HG03342 (cell line): ENCODE results near the gene SMIM41.

ENCODE experiments used
- ATAC-seq: cut with Tn5 transposase; IDR thresholded peaks from one replicate; pipeline ENCODE4 v1.9.1; 2021; ENCODE audit warnings: mild to moderate bottlenecking, moderate library complexity; ENCODE audit not compliant: unreplicated experiment

SMIM41 gene

GRCh38 chr12:52063082-52063924, 16.2 kb upstream of the SMIM41 start:
- ATAC-seq = no peak

- ATAC-seq = no peak
Observed at GRCh38 chr12:52063981-52064649, 15.4 kb upstream of the SMIM41 start.

- no peak for ATAC-seq
Observed at GRCh38 chr12:52066346-52067080, 13.0 kb upstream of the SMIM41 start.

GRCh38 chr12:52067081-52067374, 12.5 kb upstream of the SMIM41 start:
- ATAC-seq = no peak

GRCh38 chr12:52069327-52070184, 9.9 kb upstream of the SMIM41 start, which contains the start of gene ATG101:
ATG101 (plus strand) TSS chr12:52069978; CDS start chr12:52073651, 3,673 bp downstream.
- ATAC-seq = peak; percentile 95

- ATAC-seq = peak; percentile 6
Observed at GRCh38 chr12:52070185-52070925, 9.1 kb upstream of the SMIM41 start.

- no peak for ATAC-seq
Observed at GRCh38 chr12:52073531-52074381, 5.7 kb upstream of the SMIM41 start.

- no peak for ATAC-seq
Observed at GRCh38 chr12:52074971-52075724, 4.4 kb upstream of the SMIM41 start.

- ATAC-seq = no peak
Observed at GRCh38 chr12:52076811-52077210, 2.7 kb upstream of the SMIM41 start.

- ATAC-seq = no peak
Observed at GRCh38 chr12:52078276-52078675, 1.2 kb upstream of the SMIM41 start.

- no peak for ATAC-seq
Observed at GRCh38 chr12:52080403-52081251, 1.1 kb downstream of the SMIM41 start.

- ATAC-seq = peak; percentile 74
Observed at GRCh38 chr12:52081263-52081733, 1.8 kb downstream of the SMIM41 start.

- no peak for ATAC-seq
Observed at GRCh38 chr12:52082026-52082668, 2.6 kb downstream of the SMIM41 start.

- no peak for ATAC-seq
Observed at GRCh38 chr12:52082669-52082987, 3.1 kb downstream of the SMIM41 start.

GRCh38 chr12:52082988-52083637, 3.6 kb downstream of the SMIM41 start:
- no peak for ATAC-seq

- ATAC-seq = no peak
Observed at GRCh38 chr12:52083638-52083996, 4.1 kb downstream of the SMIM41 start.
